Left lobe of liver (tissue), 2 donors: ENCODE data around the gene OR5K2. TPM values are rescaled to one million over a fixed set of nuclear protein-coding genes. Genes with fewer than 3 reads are reported as not detected.
A peak's percentile ranks its signal among the peaks of the same experiment; 100 is the strongest.

ENCODE experiments used
- ATAC-seq: fragments of 200-7000 bp; cut with Tn5 transposase; one replicate; pipeline ENCODE4 v1.9.1; 2020; ENCODE audit warnings: mild to moderate bottlenecking, moderate library complexity
- DNase-seq: peaks from one replicate; pipeline ENCODE4 v3.0.0-alpha.2; 2020; ENCODE audit warnings: low spot score
- total RNA-seq: library from RNA; stranded (reverse); gene quantifications from one replicate; pipeline ENCODE4 v1.2.1, GENCODE V29; 2021
- donor health status: DM: no; HTN: no; CAD: no; lungs with moderate emphysema.
- donor health status: DM: no; HTN: yes; CAD: no.

OR5K2 gene
- total RNA-seq, 1 donor from 2014 or later: not detected

DNA sequence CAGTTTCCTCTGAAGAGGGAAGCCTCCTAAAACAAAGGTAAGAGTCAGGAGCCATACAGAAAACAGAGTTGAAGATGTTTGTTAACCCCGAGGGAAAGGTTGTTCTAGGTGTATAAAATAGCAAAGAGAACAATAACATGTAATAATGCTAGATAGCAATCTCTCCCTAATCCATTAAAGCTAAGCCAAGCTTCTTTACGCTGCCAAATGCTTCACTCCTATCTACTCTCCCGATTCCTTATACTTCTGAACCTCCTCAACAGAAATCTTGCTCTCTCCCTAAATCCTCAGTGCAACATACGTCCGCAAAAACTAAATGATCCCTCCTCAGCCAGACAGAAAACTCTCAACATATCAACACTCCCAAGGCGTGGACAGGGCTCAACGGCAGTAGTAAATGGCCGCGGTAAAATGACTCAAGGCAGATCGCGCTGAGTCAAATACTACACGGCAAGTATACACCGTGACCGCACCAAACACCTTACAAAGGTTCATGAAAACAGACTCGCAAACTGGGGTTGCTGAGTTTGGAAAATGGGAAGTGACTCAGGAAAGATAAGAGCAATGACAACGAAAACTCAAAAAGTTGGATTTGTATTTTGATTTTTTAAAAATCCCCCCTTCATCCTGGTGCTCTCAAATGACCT lies 24.5 kb downstream of the OR5K2 start:
- DNase-seq: peak; percentile 48

DNA sequence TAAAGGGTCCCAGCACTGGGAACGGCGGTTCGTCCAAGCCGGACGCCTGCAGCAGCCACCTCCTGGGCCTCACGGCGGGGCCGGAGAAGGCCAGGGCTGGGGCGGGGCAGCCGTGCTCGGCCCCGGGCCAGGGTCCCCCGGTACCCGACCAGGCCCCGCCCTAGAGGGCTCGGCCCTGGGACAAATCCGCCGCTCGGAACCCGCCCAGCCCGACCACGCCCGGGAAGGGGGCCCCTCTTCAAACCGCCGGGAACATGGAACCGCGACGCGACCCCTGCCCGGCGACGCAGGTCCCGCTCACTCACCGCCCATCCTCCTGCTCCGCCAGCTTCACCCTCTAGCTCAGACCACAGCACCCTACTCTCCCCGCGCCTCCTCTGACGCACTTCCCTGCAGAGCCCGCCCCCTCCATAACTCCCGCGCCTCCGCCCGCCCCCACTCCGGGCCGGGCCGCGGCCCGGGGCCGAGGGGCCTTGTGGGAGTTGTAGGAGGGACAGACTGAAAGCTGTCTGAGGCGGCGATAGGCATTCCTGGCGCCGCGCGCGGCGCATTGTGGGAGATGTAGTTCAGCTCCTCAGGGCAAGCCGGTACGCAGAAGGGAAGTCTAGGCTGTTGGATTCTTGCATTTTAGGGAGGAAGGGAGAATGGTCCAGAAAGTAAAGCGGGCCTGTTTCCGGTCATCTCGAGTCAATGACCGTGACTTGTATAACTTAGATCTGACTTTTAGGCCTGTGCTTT lies 25.2 kb downstream of the OR5K2 start, which contains the start of gene CLDND1:
TSS of gene CLDND1 (minus strand) at position 359 of the 738 bp plus-strand sequence. CDS start 1,478 bp downstream, outside the sequence.
- ATAC-seq: peak; percentile 96
- peak; percentile 99 for DNase-seq

More for the DNA sequence above, 24.5 kb downstream of the OR5K2 start:
- ATAC-seq: peak; percentile 49

DNA sequence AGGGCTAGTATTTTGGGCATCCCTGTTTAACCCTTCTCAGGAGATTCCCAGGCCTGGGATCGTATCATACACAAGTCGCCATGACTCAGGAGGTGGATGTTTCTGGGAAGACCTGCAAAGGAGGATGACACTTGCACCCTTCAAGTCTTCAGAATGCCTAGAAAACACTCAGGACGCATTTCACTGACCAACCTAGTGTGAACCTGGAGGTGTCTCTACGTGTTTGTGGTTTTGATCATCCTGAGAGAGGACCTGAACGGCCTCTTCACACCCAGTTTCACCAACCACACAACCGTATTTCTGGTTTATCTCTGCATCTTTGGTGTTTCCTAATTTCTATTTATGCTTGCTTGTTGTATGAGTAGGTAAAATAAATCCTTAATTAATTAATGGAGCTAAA lies 28.0 kb downstream of the OR5K2 start:
- ATAC-seq: no peak

DNA sequence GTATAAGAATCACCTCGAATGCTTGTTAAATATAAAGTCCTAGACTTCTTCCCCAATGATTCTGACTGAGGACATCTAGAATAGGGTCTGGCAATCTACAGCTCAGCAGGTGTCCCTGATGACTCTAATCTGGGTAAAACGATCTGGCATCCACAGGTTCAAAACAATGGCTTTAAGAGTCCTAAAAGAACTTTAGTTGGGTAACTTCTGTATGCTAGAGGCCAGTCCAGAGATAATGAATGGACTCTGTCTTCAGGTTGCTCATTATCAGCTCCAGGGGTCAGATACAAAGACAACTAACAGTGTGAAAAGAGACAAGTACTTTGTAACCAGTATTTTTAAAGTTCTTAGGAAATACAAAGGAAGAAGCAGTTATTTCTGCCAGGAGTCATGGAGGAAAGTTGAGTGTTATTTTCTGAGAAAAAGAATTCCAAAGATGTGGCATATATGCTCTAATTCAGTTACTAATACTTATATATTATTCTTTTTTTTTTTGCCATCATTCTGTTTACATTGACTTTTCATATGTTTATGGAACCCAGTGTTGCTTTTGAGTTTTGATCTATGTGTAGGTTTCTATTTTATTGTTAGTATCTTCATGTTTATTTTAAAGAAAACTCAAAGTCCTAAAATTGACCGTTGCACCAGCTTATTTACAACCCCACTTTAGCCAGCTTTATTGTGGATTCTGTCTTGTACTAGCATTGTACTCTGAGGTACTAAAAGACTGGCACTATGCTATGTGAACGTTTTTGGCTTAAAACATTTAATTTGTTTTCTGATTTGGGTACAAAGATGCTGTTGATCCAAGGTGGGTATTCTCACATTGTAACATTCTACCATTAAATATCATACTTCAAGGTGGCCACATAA lies 31.2 kb downstream of the OR5K2 start:
- ATAC-seq (peak; percentile 59), DNase-seq (no peak)

More for the DNA sequence above, 28.0 kb downstream of the OR5K2 start:
- no peak for DNase-seq

DNA sequence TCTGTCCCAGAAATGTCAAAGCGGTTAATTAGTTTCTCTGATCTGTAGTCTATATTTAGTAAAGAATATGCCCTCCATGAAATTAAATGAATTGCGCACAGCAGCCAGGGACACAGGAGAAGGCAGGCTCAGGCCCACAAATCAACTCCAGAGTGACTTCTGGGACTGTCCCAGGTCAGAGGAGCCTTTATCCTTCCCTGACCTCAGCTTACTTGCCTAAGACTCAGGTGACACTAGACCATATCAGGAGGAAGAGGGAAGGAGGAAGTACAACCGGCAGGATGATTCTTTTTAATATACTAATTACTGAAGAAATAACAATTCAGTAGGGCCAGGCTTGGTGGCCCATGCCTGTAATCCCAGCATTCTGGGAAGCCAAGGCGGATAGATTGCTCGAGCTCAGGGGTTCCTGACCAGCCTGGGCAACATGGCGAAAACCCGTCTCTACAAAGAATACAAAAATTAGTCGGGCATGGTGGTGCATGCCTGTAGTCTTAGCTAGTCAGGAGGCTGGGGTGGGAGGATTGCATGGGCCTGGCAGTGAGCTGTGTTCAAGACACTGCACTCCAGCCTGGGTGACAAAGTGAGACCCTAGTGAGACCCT lies 32.5 kb downstream of the OR5K2 start:
- DNase-seq: no peak
- ATAC-seq: no peak

DNA sequence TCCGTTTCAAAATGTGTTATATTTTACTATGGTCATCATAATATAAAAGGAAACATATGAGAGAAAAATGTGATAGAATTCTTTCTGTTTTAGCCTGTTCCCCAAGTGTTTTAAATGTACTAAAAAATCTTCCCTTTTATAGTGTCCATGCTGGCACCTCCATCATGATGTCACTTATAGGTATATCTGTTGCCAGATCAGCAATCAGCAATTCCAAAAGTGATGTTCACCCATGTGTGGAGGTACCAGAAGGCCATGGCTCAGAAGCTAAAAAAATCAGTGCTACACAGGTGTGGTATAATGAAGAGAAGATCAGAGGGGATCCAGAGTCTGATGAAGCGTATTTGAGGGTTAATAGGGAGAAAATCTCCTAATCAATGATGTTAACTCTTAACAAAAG lies 33.2 kb downstream of the OR5K2 start:
- ATAC-seq: no peak
- no peak for DNase-seq

DNA sequence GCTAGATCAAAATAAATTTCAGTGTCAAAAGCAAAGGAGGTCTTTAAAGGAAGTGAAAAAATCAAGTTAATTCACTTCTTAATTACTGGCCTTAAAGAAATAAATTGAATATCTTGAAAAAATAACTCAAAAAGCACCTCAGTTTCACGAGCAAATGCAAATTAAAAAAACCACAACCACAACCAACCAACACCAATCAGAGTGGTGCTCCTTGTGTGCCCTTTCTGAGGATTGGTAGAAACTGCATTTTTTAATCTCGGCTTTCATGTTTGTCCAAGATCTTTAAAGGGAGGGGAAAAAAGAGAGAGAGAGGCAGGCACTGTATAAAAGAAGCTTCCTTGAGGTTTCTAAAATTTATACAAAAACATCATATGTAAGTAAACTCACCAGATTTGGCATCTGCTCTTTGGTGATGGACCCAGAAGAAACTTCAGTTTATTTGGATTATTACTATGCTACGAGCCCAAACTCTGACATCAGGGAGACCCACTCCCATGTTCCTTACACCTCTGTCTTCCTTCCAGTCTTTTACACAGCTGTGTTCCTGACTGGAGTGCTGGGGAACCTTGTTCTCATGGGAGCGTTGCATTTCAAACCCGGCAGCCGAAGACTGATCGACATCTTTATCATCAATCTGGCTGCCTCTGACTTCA lies 34.3 kb downstream of the OR5K2 start, which contains the start of gene GPR15:
TSS of gene GPR15 (plus strand) at position 357 of the 653 bp plus-strand sequence. CDS start at position 413, 56 bp downstream.
- no peak for ATAC-seq
- DNase-seq: no peak

DNA sequence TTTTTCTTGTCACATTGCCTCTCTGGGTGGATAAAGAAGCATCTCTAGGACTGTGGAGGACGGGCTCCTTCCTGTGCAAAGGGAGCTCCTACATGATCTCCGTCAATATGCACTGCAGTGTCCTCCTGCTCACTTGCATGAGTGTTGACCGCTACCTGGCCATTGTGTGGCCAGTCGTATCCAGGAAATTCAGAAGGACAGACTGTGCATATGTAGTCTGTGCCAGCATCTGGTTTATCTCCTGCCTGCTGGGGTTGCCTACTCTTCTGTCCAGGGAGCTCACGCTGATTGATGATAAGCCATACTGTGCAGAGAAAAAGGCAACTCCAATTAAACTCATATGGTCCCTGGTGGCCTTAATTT lies 34.8 kb downstream of the OR5K2 start:
- ATAC-seq (no peak), DNase-seq (no peak)

DNA sequence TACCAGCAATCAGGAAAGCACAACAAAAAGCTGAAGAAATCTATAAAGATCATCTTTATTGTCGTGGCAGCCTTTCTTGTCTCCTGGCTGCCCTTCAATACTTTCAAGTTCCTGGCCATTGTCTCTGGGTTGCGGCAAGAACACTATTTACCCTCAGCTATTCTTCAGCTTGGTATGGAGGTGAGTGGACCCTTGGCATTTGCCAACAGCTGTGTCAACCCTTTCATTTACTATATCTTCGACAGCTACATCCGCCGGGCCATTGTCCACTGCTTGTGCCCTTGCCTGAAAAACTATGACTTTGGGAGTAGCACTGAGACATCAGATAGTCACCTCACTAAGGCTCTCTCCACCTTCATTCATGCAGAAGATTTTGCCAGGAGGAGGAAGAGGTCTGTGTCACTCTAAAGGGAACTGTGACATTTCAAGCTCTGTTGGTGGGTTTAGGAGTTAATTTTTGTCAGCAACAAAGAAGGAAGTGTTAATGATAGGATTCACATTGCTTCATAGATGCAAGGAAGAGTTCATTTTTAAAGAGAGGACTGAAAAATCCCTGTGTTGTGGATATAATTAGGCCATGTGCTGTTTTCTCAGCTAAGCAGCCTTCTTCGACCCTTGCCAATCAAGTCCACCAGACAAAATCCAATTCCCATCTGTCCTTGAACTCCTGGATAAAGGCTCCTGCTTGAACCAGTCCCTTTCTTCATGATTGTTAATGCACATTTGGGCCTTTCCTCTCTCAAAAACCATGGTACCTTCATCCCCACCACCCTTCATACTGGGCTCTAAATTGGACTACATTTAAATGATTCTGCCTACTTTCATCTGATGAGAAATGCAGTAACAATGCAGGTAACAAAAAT lies 35.5 kb downstream of the OR5K2 start:
- ATAC-seq (no peak), DNase-seq (no peak)

DNA sequence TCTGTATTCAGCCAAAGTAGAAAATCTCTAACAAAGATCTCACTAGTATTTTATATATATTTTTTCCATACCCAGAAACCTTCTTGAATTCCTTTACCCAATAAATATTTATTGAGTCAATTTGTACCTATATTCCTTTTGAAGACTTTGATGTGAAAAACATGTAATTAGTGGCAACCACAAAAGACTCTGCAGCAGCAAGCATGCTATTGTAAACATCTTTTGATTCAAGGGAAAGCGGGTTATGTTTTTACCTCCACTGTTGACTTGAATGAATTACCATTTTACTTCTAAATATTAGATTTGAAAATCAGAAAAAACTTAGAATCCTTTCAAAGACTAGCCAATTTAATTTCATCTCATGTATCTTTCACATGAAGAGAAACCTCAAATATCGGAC lies 36.7 kb downstream of the OR5K2 start:
- ATAC-seq (no peak), DNase-seq (no peak)

DNA sequence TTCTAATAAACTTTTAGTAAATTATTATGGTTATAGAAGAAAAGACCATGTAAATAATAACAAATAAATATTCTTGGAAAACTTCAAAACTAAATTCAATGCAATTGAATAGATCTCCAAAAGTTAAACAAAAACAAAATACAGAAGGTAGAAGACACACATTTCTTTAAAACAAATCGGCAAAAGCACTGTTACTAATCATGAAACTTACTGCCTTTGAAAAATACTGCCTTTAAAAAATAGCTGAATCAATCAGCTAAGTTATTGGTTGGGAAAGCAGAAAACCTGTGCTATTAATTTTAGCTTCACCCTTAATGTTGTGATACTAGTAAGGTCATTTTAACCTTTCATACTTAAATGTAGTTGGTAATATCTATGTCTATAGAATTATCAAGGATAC lies 37.3 kb downstream of the OR5K2 start:
- no peak for DNase-seq
- ATAC-seq: no peak

DNA sequence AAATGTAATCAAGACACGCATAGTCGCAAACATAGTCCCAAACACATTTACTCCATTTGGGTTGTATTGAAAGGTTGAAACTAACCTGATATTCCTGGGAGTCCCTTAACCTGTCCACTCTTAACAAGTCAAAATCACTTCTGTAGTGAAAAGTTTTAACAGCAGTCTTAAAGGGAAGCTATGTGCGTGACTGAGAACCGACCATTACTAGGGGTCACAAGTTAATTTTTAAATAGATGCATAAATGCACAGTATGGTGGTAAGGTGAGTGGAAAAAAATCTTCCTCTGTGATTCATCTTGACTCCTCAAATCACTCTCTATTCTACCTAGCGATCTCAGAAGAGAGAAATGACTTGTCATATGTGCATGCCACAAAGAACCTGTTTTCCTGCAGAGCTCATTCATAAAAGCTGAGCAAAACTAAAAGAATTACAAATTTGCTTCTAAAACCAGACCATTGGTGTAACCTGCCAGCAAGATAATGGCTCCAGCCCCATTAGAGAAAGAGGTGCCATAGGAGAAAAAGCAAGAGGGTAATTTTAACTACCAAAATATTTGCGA lies 39.1 kb downstream of the OR5K2 start:
- ATAC-seq (no peak), DNase-seq (no peak)

DNA sequence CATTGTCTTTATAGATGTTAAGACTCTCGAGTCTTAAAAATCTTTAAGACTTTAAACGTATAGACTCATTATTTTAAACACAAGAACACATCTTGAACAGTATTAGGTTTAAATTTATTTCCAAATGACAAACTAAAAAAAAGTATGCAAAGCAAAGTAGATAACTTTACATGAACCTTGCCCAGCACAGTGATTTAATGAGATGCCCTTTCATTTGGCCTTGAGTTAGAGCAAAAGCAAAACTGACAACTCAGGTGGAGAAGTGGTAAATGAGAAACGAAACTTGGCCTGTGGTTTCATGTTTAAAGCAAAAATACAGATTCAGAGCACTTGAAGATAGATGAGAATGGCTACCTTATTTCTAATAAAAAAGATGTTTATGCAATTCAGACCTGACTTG lies 42.9 kb downstream of the OR5K2 start:
- no peak for DNase-seq
- ATAC-seq: no peak

DNA sequence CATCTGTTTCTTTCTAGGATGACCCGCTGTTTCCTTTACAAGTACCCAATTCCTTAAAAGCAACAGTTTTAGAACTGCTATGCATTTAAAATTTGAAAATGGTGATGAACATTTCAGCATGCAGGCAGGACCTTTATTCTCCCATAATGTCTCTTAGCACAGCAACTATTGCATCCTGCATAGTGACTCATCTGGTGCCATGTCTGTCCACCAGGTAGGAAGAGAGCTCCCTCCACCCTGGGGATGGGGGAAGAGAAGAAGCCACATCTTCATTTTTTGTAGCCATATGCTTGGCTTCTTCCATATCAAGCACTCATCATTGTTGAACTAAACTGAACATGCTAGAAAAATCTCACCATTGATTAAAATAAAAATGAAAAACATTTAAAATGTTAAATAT lies 44.2 kb downstream of the OR5K2 start:
- no peak for ATAC-seq
- no peak for DNase-seq

DNA sequence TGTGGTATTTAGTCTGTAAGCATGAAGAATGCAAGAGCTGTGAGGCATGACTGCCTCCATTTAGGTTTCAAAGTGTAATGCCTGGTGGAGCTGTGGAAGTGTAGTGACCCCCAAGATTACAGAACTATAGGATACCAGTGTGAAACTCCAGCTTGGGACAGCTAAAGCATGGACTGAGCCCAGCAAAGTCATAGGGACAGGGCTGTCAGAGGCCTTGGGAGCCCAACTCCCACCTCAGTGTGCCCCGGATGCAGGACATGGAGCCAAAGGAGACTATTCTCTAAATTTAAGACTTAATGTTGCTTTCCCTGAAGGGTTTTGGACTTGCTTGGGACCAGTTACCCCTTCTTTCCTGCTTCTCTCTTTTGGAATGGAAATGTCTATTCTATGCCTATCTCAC lies 45.1 kb downstream of the OR5K2 start:
- no peak for ATAC-seq
- no peak for DNase-seq

DNA sequence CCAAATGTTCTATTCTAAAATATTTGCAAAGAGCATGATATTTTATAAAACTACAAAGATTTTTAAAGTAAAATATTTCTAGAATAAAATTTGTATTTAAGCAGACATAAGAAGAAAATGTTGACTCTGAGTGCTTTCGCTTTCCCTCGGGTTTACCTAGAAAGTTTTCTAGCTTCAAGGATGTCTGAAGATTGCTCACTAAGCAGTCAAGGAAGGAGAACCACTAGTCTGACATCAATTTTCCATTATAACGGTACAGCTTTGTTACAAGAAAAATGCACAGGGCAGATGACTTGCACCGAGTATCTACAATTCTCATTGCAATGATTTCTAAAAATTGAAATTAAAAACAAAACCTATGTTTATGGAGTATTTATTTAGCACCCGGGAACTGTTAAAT lies 48.5 kb downstream of the OR5K2 start:
- DNase-seq (no peak), ATAC-seq (no peak)
